Fibroblast of upper back skin (primary cell): ENCODE results near the gene VWA8.
"Not testable (repeated sequence)": the region's sequence is repeated elsewhere in the genome, so short reads cannot be mapped to it uniquely, and the experiment has no call there.

Source experiments
- DNase-seq: peaks from one replicate; pipeline ENCODE4 v3.0.0-alpha.2; 2013

VWA8 gene

GRCh38 chr13:41788552-41788951 is 172.4 kb downstream of the VWA8 start:
- no peak for DNase-seq

- no peak for DNase-seq
Observed at GRCh38 chr13:41785402-41786172, 175.3 kb downstream of the VWA8 start.

- DNase-seq, result no peak
Observed at GRCh38 chr13:41782086-41782485, 178.8 kb downstream of the VWA8 start.

GRCh38 chr13:41780715-41781706 is 179.9 kb downstream of the VWA8 start:
- peak; percentile 95 for DNase-seq

- DNase-seq, result no peak
Observed at GRCh38 chr13:41775251-41775650, 185.7 kb downstream of the VWA8 start.

GRCh38 chr13:41774605-41775218 is 186.2 kb downstream of the VWA8 start:
- no peak for DNase-seq

GRCh38 chr13:41767801-41768200 is 193.1 kb downstream of the VWA8 start:
- DNase-seq, result peak; percentile 30

- DNase-seq, result no peak
Observed at GRCh38 chr13:41766439-41766838, 194.5 kb downstream of the VWA8 start.

- DNase-seq, result no peak
Observed at GRCh38 chr13:41765813-41766212, 195.1 kb downstream of the VWA8 start.

GRCh38 chr13:41765020-41765419 is 195.9 kb downstream of the VWA8 start:
- no peak for DNase-seq

- DNase-seq, result no peak
Observed at GRCh38 chr13:41764558-41764957, 196.4 kb downstream of the VWA8 start.

GRCh38 chr13:41763782-41764181 is 197.1 kb downstream of the VWA8 start:
- DNase-seq, result no peak

- DNase-seq, result no peak
Observed at GRCh38 chr13:41762796-41763195, 198.1 kb downstream of the VWA8 start.

GRCh38 chr13:41756198-41756880 is 204.6 kb downstream of the VWA8 start:
- DNase-seq, result no peak

- DNase-seq, result no peak
Observed at GRCh38 chr13:41751734-41752445, 209.0 kb downstream of the VWA8 start.

GRCh38 chr13:41751277-41751676 is 209.6 kb downstream of the VWA8 start:
- DNase-seq, result peak; percentile 45

GRCh38 chr13:41746259-41746658 is 214.7 kb downstream of the VWA8 start:
- DNase-seq, result peak; percentile 78

GRCh38 chr13:41745496-41745895 is 215.4 kb downstream of the VWA8 start:
- DNase-seq, result not testable (repeated sequence)

GRCh38 chr13:41742917-41743552 is 217.9 kb downstream of the VWA8 start:
- DNase-seq, result no peak

GRCh38 chr13:41740479-41740878 is 220.4 kb downstream of the VWA8 start:
- DNase-seq, result no peak
